HG03108 (cell line): Measurements from ENCODE around the gene TMED10.
A peak's percentile ranks its signal among the peaks of the same experiment; 100 is the strongest.
"Not testable (repeated sequence)": the region's sequence is repeated elsewhere in the genome, so short reads cannot be mapped to it uniquely, and the experiment has no call there.

Source experiments
- ATAC-seq: cut with Tn5 transposase; IDR thresholded peaks from one replicate; pipeline ENCODE4 v1.9.1; 2021; ENCODE audit warnings: moderate library complexity; ENCODE audit not compliant: unreplicated experiment

The TMED10 gene

GRCh38 chr14:75132382-75133086, 43.9 kb downstream of the TMED10 start:
- no peak for ATAC-seq

- no peak for ATAC-seq
These were observed 47.8 kb downstream of the TMED10 start for GRCh38 chr14:75128596-75128990.

GRCh38 chr14:75127903-75128595, 48.4 kb downstream of the TMED10 start:
- no peak for ATAC-seq

- not testable (repeated sequence) for ATAC-seq
These were observed 49.0 kb downstream of the TMED10 start for GRCh38 chr14:75127474-75127820.

- peak; percentile 70 for ATAC-seq
These were observed 49.5 kb downstream of the TMED10 start, which contains the start of gene NEK9 for GRCh38 chr14:75126679-75127473. Gene NEK9 (minus strand): TSS chr14:75127048. CDS start chr14:75126921, 127 bp downstream.

GRCh38 chr14:75126121-75126544, 50.3 kb downstream of the TMED10 start:
- ATAC-seq, result no peak

- ATAC-seq, result no peak
These were observed 50.8 kb downstream of the TMED10 start for GRCh38 chr14:75125617-75126016.

- no peak for ATAC-seq
These were observed 52.4 kb downstream of the TMED10 start for GRCh38 chr14:75123991-75124390.

GRCh38 chr14:75121552-75121951, 54.9 kb downstream of the TMED10 start:
- no peak for ATAC-seq

GRCh38 chr14:75120541-75121291, 55.7 kb downstream of the TMED10 start:
- ATAC-seq, result no peak

- no peak for ATAC-seq
These were observed 57.4 kb downstream of the TMED10 start for GRCh38 chr14:75119056-75119455.

- ATAC-seq, result no peak
These were observed 62.4 kb downstream of the TMED10 start for GRCh38 chr14:75113932-75114539.

- ATAC-seq, result no peak
These were observed 66.5 kb downstream of the TMED10 start for GRCh38 chr14:75109877-75110276.

- no peak for ATAC-seq
These were observed 69.2 kb downstream of the TMED10 start for GRCh38 chr14:75107186-75107585.

- ATAC-seq, result no peak
These were observed 74.9 kb downstream of the TMED10 start for GRCh38 chr14:75101491-75101890.

- no peak for ATAC-seq
These were observed 77.7 kb downstream of the TMED10 start for GRCh38 chr14:75098682-75099081.

GRCh38 chr14:75098212-75098611, 78.2 kb downstream of the TMED10 start:
- ATAC-seq, result no peak

- no peak for ATAC-seq
These were observed 79.5 kb downstream of the TMED10 start for GRCh38 chr14:75096959-75097358.

GRCh38 chr14:75095690-75096089, 80.7 kb downstream of the TMED10 start:
- ATAC-seq, result no peak

- ATAC-seq, result no peak
These were observed 81.5 kb downstream of the TMED10 start for GRCh38 chr14:75094896-75095295.

GRCh38 chr14:75092698-75093097, 83.7 kb downstream of the TMED10 start:
- no peak for ATAC-seq
